WTC11 (cell line): ENCODE measurements around the gene DENND4B.

ENCODE experiments used
- CBFB ChIP-seq: sonication (generic); formaldehyde crosslinking; IDR thresholded peaks from 2 replicates; pipeline ENCODE4 v1.8.1; 2022; ENCODE audit warnings: mild to moderate bottlenecking, low read depth, missing genetic modification reagents
- CREB1 ChIP-seq: sonication (generic); formaldehyde crosslinking; IDR thresholded peaks from 2 replicates; pipeline ENCODE4 v1.8.0; 2023; ENCODE audit warnings: mild to moderate bottlenecking, missing genetic modification reagents
- CTCF ChIP-seq: fragments of 200-600 bp; IDR thresholded peaks from 2 replicates; pipeline ENCODE4 v1.8.0; 2022; ENCODE audit warnings: antibody characterized with exemption
- E2F4 ChIP-seq: sonication (generic); formaldehyde crosslinking; IDR thresholded peaks from 2 replicates; pipeline ENCODE4 v1.8.1; 2022; ENCODE audit warnings: low read depth, mild to moderate bottlenecking, moderate library complexity, missing genetic modification reagents, borderline replicate concordance
- ETV6 ChIP-seq: sonication (generic); formaldehyde crosslinking; IDR thresholded peaks from 2 replicates; pipeline ENCODE4 v1.8.1; 2022; ENCODE audit warnings: mild to moderate bottlenecking, missing genetic modification reagents
- IRF2 ChIP-seq: sonication (generic); formaldehyde crosslinking; IDR thresholded peaks from 2 replicates; pipeline ENCODE4 v1.8.0; 2022; ENCODE audit warnings: low read depth, missing genetic modification reagents, borderline replicate concordance
- MXD4 ChIP-seq: fragments of 250-450 bp; sonication (Bioruptor Pico); IDR thresholded peaks from 2 replicates; pipeline ENCODE4 v1.8.0; 2021; ENCODE audit warnings: mild to moderate bottlenecking, moderate library complexity, borderline replicate concordance
- NFYB ChIP-seq: sonication (generic); formaldehyde crosslinking; conservative IDR thresholded peaks from 2 replicates; pipeline ENCODE4 v1.8.0; 2022; ENCODE audit warnings: low read depth, missing genetic modification reagents
- NR3C1 ChIP-seq: sonication (generic); formaldehyde crosslinking; conservative IDR thresholded peaks from 2 replicates; pipeline ENCODE4 v1.8.1; 2023; ENCODE audit warnings: low read depth, mild to moderate bottlenecking, missing genetic modification reagents
- PRDM15 ChIP-seq: sonication (generic); formaldehyde crosslinking; IDR thresholded peaks from 2 replicates; pipeline ENCODE4 v1.8.0; 2022; ENCODE audit warnings: missing genetic modification reagents
- SMAD3 ChIP-seq: sonication (generic); formaldehyde crosslinking; IDR thresholded peaks from 2 replicates; pipeline ENCODE4 v1.8.0; 2022; ENCODE audit warnings: missing genetic modification reagents, mild to moderate bottlenecking, borderline replicate concordance
- SP1 ChIP-seq: sonication (generic); formaldehyde crosslinking; conservative IDR thresholded peaks from 2 replicates; pipeline ENCODE4 v1.8.1; 2022; ENCODE audit warnings: missing genetic modification reagents

GRCh38 chr1:153888533-153888932, 58.0 kb downstream of the DENND4B start:
- no peak for TF ChIP-seq CTCF
- TF ChIP-seq IRF2 (CRISPR knock-in tag): no peak
- no peak for TF ChIP-seq SP1 (CRISPR knock-in tag)
- no peak for TF ChIP-seq SMAD3 (CRISPR knock-in tag)
- no peak for TF ChIP-seq NFYB (CRISPR knock-in tag)
- no peak for TF ChIP-seq NR3C1
- no peak for TF ChIP-seq MXD4 (CRISPR knock-in tag)
- TF ChIP-seq E2F4 (CRISPR knock-in tag): no peak
- no peak for TF ChIP-seq PRDM15
- TF ChIP-seq CREB1: no peak
- no peak for TF ChIP-seq CBFB (CRISPR knock-in tag)
- TF ChIP-seq ETV6 (CRISPR knock-in tag): no peak
